NCI-H2081 (cell line): ENCODE data around the gene PTPRN2.

Experiments
- DNase-seq, 2 experiments: peaks; one replicate each; lab custom pipeline; 2025; lab: John Stamatoyannopoulos, UW

PTPRN2 gene

GRCh38 chr7:157619753-157620525 is 967.7 kb downstream of the PTPRN2 start:
- DNase-seq = no peak

- DNase-seq = no peak
Measured at GRCh38 chr7:157618823-157619606, 968.6 kb downstream of the PTPRN2 start.

DNA sequence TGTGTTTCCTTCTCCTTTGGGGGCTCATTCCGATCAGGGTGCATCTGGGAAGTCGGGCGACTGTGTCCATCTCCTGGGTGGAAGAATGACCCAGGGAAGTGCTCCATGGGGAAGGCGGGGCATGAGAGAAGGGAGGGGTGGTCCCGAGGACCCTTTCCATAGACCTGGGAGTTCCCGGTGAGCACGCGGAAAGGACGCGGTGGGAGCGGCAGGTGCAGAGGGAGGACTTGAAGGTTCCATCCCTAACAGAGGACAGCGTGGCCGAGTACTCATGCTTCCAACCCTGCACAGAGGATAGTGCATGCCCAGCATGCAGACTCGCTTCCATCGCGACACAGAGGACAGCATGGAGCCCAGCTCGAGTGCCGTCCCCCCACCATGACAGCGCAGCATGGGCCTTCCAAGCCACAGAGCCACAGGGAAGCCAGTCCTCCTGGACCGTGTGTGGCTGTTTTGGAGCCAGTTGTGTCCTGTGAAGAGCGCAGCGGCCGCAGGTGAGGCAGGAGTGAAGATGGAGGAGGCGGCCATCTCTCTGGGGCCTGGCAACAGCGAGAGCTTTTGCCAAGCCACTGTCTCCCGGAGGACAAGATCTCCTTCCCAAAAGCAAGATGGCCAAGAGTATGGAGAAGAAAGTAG is 969.4 kb downstream of the PTPRN2 start:
- DNase-seq = no peak

GRCh38 chr7:157617401-157617800 is 970.2 kb downstream of the PTPRN2 start:
- DNase-seq = no peak

- no peak for DNase-seq
Measured at GRCh38 chr7:157616931-157617330, 970.7 kb downstream of the PTPRN2 start.

DNA sequence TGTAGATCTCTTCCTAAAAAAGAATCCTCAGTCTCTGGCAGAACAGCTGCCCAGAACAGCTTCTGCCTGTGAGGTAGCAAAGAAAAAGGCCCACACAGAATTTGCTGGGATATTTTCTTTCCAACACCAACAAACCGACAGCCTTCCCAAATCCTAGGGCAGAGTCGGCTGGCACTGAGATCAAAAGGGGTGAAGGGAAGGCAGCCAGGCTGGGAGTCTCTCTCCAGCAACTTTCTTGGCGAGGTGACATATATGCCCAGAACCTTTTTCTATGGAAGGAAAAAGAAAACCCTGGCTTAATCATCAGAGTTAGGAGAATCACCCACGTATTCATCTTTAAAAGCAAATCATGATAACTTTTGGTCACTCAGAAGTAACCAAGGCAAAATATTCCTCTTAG is 971.2 kb downstream of the PTPRN2 start:
- DNase-seq = no peak

DNA sequence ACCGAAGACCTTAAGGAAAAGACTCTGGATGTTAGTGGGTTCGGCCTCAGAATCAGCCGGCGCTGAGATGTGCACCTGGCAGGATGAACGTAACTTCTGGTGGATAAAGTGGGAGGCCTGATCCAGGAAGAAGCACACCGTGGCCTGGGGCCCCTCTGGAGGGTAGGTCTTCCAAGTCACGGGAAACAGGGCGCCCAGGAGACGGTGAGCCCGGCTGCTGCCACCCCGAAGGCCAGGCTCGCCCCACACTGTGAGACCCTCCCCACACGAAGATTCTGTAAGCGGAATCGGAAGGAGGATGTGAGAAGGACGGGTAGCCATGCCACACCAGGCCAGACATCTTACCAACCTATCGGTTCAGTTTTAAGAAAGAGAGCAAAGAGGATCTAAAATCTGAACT is 971.8 kb downstream of the PTPRN2 start:
- no peak for DNase-seq

GRCh38 chr7:157615101-157615817 is 972.4 kb downstream of the PTPRN2 start:
- DNase-seq = no peak

- DNase-seq = no peak
Measured at GRCh38 chr7:157614457-157615020, 973.1 kb downstream of the PTPRN2 start.

- no peak for DNase-seq
Measured at GRCh38 chr7:157613575-157614322, 973.9 kb downstream of the PTPRN2 start.

- no peak for DNase-seq
Measured at GRCh38 chr7:157612664-157613561, 974.7 kb downstream of the PTPRN2 start.

DNA sequence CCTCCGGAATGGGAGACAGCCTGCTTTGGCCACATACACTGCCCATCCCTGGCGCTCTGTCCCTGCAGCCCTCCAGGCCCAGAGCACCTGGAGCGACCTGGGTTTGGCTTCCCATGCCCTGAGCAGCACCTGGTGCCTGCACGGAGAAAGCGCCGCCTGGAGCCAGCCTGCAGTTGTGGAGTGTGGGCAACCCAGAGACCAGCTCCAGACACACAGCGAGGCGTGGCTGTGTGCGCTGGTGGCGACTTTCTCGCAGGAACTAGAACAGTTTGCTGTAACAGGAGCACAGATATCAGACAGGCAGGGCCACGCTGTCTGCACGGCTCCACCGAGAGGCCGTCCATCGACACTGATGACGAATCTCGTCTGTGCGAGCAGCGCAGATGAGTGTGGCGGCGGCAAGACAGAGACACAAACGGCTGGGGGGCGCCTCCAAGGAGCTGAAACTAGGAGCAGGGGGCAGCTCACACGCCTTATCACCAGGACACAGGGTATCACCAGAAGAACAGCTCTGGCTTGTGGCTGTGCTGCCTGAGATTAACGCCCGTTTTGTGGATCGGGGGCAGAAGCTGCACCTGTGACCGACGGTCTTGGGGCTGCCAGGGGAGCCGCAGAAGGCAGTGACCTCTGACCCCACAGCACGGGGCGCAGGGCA is 975.5 kb downstream of the PTPRN2 start:
- no peak for DNase-seq

- DNase-seq = no peak
Measured at GRCh38 chr7:157611341-157611740, 976.3 kb downstream of the PTPRN2 start.

DNA sequence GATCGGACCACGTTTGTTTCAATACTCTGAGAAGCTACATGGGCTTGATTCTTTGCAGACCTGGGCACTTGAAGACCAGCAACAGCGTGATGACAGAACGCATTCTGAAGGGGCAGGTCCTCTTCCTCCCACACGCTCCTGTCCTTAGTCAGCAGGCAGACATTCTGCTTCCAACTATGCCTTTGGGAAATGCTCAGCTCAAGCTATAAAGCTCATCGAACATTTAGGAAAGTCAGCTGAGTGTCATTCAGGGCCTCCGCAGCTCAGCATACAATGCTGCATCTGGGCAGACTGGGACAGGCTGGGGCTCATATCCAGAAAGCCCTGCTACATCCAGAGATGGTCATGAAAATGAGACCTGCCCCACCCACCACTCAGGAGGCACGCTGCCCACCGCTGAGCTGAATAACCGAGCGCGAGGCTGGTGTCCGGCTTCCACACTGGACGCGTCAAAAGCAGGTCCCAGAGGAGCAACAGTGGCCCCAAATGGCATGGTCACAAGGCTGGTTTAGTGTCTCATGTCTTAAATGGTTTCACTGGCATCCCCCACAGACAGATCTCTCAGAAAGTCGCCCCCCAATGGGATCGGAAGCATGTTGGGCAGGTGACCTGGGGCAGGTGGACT is 976.8 kb downstream of the PTPRN2 start:
- no peak for DNase-seq

GRCh38 chr7:157609932-157610640 is 977.5 kb downstream of the PTPRN2 start:
- DNase-seq = no peak

GRCh38 chr7:157609516-157609915 is 978.1 kb downstream of the PTPRN2 start:
- no peak for DNase-seq

- DNase-seq = no peak
Measured at GRCh38 chr7:157607218-157607617, 980.4 kb downstream of the PTPRN2 start.

DNA sequence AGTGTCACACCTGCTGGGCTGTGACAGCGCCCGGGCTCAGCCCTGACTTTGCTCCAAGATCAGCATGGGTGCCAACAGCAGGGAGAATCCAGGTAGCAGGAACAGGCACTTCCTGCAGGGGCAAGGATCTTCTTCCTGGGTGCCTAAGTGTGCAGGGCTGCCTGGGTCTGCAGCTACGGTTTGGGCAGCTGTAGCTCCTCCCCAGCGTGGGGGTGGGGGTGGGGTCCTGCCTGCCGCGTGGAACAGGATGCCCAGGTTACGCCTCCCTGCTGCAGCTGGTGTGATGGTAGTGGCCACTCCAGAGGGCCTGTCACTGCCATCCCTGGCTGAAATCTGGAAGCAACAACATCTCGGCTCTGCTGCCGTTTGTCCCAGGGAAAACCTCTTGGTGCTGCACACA is 981.5 kb downstream of the PTPRN2 start:
- DNase-seq = no peak
